Calu3 (cell line): ENCODE data around the gene PPP2R3C. TPM values are rescaled to one million over a fixed set of nuclear protein-coding genes. Genes with fewer than 3 reads are reported as not detected.

ENCODE experiments used
- BruUV-seq: library from RNA; stranded (reverse); fragments of 400-500 nt; replicated peaks from 2 replicates; lab custom pipeline; 2021; lab: Mats Ljungman, UMichigan
- CTCF ChIA-PET: fragments of 300-600 bp; sonication (Branson Sonifier 250); formaldehyde crosslinking; loops from one replicate; lab custom pipeline; 2022; ENCODE audit warnings: antibody characterized with exemption; lab: Charles Lee
- DNase-seq: peaks from one replicate; pipeline ENCODE4 v3.0.0; 2022
- H3K27ac Mint-ChIP-seq: one replicate; pipeline ENCODE4 v1.8.0; 2022; ENCODE audit warnings: mixed read lengths; ENCODE audit not compliant: unreplicated experiment
- H3K27me3 Mint-ChIP-seq: one replicate; pipeline ENCODE4 v1.8.0; 2022; ENCODE audit warnings: mixed read lengths; ENCODE audit not compliant: unreplicated experiment
- H3K36me3 Mint-ChIP-seq: one replicate; pipeline ENCODE4 v1.8.0; 2022; ENCODE audit warnings: mild to moderate bottlenecking, moderate library complexity, mixed read lengths; ENCODE audit not compliant: insufficient read depth, unreplicated experiment
- H3K4me1 Mint-ChIP-seq: one replicate; pipeline ENCODE4 v1.8.0; 2022; ENCODE audit warnings: mild to moderate bottlenecking, low read depth, mixed read lengths; ENCODE audit not compliant: unreplicated experiment
- H3K4me3 Mint-ChIP-seq: one replicate; pipeline ENCODE4 v1.8.0; 2022; ENCODE audit warnings: mild to moderate bottlenecking, low read depth, moderate library complexity, mixed read lengths; ENCODE audit not compliant: unreplicated experiment
- H3K9me3 Mint-ChIP-seq: one replicate; pipeline ENCODE4 v1.8.0; 2022; ENCODE audit warnings: low read depth, mixed read lengths; ENCODE audit not compliant: unreplicated experiment
- intact Hi-C: fragments of 100-400 bp; cut with micrococcal nuclease; formaldehyde crosslinking; loops from one replicate; pipeline ENCODE4 v1.10.0; 2022; ENCODE audit not compliant: unreplicated experiment
- total RNA-seq: library from RNA; stranded (reverse); gene quantifications from 2 replicates; pipeline ENCODE4 v1.2.3, GENCODE V29; 2022
- TF ChIP-seq, protein P1 (sequence below): fragments of 200-600 bp; IDR thresholded peaks from one replicate; pipeline ENCODE4 v1.8.0; 2022; ENCODE audit warnings: antibody characterized with exemption; ENCODE audit not compliant: unreplicated experiment

The PPP2R3C gene
- total RNA-seq, 1 experiment from 2014 or later, result 11.3 TPM

DNA sequence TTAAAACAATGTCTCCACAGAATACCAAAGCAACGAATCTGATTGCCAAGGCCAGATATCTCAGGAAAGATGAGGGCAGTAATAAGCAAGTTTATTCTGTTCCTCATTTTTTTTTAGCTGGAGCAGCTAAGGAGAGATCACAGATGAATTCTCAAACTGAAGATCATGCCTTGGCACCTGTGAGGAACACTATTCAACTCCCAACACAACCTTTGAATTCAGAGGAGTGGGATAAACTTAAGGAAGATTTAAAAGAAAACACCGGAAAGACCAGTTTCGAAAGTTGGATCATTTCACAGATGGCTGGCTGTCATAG, 1.6 kb upstream of the PPP2R3C start:
- peaks cover 25% of the 10 kb centered on the region for H3K4me1 Mint-ChIP-seq
- CTCF ChIA-PET, result interaction anchor here (1.2 kb wide), 1 partner anchor 13 kb away, joined by 7 read pairs; no protein-coding TSS in a partner anchor
- H3K9me3 Mint-ChIP-seq, result no peaks in the 10 kb centered on the region

DNA sequence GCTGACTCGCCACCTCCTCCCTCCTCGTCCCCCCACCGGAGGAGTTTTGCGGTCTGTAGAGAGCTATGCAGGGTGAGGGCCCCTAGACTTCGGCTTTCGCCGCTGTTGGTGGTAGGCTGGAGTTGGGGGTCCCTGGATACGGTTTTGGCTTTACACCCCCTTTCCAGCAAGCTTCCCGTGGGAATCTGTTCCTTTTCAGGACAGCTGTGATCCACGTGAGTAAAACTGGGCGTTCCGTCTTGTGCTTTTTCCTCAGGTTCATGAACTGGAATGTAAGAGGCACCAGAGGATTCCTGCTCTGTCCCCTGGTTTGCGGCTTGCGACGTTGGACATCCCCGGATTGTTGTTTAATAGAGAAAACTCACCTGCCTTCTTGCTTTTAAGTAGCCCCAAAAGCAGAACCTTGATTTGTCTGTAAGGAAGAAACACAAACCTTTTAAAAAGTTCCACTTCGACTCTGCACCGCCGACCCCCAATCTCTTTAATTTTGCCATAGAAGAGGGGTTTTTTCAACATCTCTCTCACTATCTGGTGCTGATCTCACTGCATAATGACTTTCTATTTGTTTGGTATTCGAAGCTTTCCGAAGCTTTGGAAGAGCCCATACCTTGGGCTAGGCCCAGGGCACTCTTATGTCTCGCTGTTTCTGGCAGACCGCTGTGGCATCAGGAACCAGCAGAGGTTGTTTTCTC, 1.1 kb upstream of the PPP2R3C start:
- H3K4me1 Mint-ChIP-seq, result peaks cover 22% of the 10 kb centered on the region
- DNase-seq, result peak; percentile 8
- CTCF ChIA-PET, result no interaction called here

More for the DNA sequence above, 1.6 kb upstream of the PPP2R3C start:
- H3K27ac Mint-ChIP-seq, result peak overlapping the region; percentile 100
- peaks cover 35% of the 10 kb centered on the region for H3K36me3 Mint-ChIP-seq
- TF ChIP-seq, protein P1, sequence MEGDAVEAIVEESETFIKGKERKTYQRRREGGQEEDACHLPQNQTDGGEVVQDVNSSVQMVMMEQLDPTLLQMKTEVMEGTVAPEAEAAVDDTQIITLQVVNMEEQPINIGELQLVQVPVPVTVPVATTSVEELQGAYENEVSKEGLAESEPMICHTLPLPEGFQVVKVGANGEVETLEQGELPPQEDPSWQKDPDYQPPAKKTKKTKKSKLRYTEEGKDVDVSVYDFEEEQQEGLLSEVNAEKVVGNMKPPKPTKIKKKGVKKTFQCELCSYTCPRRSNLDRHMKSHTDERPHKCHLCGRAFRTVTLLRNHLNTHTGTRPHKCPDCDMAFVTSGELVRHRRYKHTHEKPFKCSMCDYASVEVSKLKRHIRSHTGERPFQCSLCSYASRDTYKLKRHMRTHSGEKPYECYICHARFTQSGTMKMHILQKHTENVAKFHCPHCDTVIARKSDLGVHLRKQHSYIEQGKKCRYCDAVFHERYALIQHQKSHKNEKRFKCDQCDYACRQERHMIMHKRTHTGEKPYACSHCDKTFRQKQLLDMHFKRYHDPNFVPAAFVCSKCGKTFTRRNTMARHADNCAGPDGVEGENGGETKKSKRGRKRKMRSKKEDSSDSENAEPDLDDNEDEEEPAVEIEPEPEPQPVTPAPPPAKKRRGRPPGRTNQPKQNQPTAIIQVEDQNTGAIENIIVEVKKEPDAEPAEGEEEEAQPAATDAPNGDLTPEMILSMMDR, result no peak
- intact Hi-C loops, result no loop called here
- no peak for DNase-seq
- peak overlapping the region; percentile 91 for H3K4me3 Mint-ChIP-seq
- no peaks in the 10 kb centered on the region for H3K27me3 Mint-ChIP-seq
- no TSS peak for BruUV-seq

DNA sequence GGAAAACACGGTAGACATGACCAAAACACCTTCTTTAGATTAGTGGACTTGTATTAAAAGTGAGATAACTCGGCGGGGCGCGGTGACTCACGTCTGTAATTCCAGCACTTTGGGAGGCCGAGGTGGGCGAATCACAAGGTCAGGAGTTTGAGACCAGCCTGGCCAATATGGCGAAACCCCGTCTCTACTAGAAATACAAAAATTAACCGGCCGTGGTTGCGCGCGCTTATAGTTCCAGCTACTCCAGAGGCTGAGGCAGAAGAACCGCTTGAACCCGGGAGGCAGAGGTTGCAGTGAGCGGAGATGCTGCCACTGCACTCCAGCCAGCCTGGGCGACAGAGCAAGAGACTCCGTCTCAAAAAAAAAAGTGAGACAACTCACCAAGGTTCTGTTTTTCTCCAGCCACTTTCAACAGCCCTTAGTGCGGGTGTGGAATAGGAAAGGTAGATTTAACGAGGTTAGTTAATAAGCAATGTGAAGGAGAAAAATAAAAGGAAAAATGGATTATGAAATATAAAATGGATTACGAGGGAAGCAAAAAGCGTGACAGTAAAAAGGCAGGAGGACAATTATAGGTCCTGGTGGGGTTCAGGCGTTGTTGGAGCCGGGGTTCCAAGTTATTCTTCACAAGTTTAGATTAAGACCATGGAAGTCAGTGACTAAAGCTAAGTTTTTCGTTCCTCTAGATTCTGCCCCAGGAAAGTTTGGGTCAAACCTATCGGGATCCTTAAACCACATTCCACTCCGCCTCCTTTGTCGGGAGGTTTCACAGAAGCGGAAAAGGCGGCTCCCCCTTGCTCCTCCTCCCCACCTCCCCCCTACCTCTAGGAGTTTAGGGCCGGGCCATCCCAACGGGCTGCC, 534 bp downstream of the PPP2R3C start:
- TF ChIP-seq, protein P1, result no peak
- H3K4me3 Mint-ChIP-seq, result peak overlapping the region; percentile 91
- intact Hi-C loops, result no loop called here
- H3K4me1 Mint-ChIP-seq, result peaks cover 18% of the 10 kb centered on the region
- H3K27ac Mint-ChIP-seq, result peak overlapping the region; percentile 100
- CTCF ChIA-PET, result interaction anchor here (1.1 kb wide), 1 partner anchor 39 kb away, joined by 4 read pairs; no protein-coding TSS in a partner anchor
- H3K27me3 Mint-ChIP-seq, result no peaks in the 10 kb centered on the region
- H3K36me3 Mint-ChIP-seq, result peaks cover 40% of the 10 kb centered on the region
- TSS peak; percentile 50 for BruUV-seq
- DNase-seq, result peak; percentile 5
- H3K9me3 Mint-ChIP-seq, result no peaks in the 10 kb centered on the region

More for the DNA sequence above, 1.1 kb upstream of the PPP2R3C start:
- intact Hi-C loops, result no loop called here
- Mint-ChIP-seq H3K27me3 (no peaks in the 10 kb centered on the region), H3K9me3 (no peaks in the 10 kb centered on the region), H3K36me3 (peaks cover 34% of the 10 kb centered on the region), H3K27ac (peak overlapping the region; percentile 100), H3K4me3 (peak overlapping the region; percentile 91)
- BruUV-seq, result TSS peak; percentile 38
- TF ChIP-seq, protein P1, result no peak

DNA sequence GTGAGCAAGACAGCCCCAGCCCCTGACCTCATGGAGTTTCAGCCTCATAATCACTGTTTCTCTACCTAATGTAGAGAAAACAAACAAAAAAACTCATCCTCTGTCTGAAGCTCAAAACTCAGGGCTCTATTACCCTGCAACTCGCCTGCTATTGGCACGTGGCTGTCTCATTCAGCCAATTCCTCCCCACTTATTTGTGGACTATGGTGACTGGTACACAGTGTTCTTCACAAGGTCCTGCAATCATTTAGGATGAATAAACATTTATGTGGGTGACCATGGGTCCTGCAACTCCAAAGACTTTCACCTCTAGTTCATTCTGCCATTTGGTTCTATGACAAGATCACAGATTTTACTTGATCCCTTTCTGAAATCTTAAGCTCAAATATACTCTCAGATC, 4.7 kb downstream of the PPP2R3C start:
- peaks cover 29% of the 10 kb centered on the region for H3K36me3 Mint-ChIP-seq
- intact Hi-C loops, result no loop called here
- H3K27ac Mint-ChIP-seq, result no peak overlapping the region
- no peaks in the 10 kb centered on the region for H3K4me1 Mint-ChIP-seq
- H3K9me3 Mint-ChIP-seq, result no peaks in the 10 kb centered on the region
- no peaks in the 10 kb centered on the region for H3K27me3 Mint-ChIP-seq
- H3K4me3 Mint-ChIP-seq, result no peak overlapping the region
- CTCF ChIA-PET, result interaction anchor here (0.7 kb wide), 1 partner anchor 476 kb away, joined by 5 read pairs; no protein-coding TSS in a partner anchor
- no TSS peak for BruUV-seq
- no peak for DNase-seq
- TF ChIP-seq, protein P1, result no peak
